ENCODE measurements around the gene KMT5C.
A peak's percentile ranks its signal among the peaks of the same experiment; 100 is the strongest.
"Not testable (repeated sequence)": the region's sequence is repeated elsewhere in the genome, so short reads cannot be mapped to it uniquely, and the experiment has no call there.

The KMT5C gene

GRCh38 chr19:55319785-55320184, 19.9 kb upstream of the KMT5C start:
- peak; percentile 32 for DNase-seq

- no peak for DNase-seq
These were observed 18.7 kb upstream of the KMT5C start for GRCh38 chr19:55320844-55321419.

GRCh38 chr19:55321466-55322137, 18.1 kb upstream of the KMT5C start:
- DNase-seq: no peak

- DNase-seq: no peak
These were observed 17.3 kb upstream of the KMT5C start for GRCh38 chr19:55322204-55322885.

- DNase-seq: no peak
These were observed 15.0 kb upstream of the KMT5C start for GRCh38 chr19:55324662-55325061.

GRCh38 chr19:55325172-55325571, 14.5 kb upstream of the KMT5C start, which contains the start of gene TMEM150B:
TSS of gene TMEM150B (minus strand) at chr19:55325341. CDS start at chr19:55321036, 4,305 bp downstream.
- no peak for DNase-seq

GRCh38 chr19:55328774-55329318, 10.8 kb upstream of the KMT5C start:
- DNase-seq: peak; percentile 36

- not testable (repeated sequence) for DNase-seq
These were observed 9.9 kb upstream of the KMT5C start for GRCh38 chr19:55329791-55330190.

- DNase-seq: no peak
These were observed 5.8 kb upstream of the KMT5C start for GRCh38 chr19:55333870-55334269.

- DNase-seq: no peak
These were observed 3.6 kb upstream of the KMT5C start for GRCh38 chr19:55336101-55336500.

GRCh38 chr19:55339889-55340783, 460 bp downstream of the KMT5C start:
- DNase-seq: no peak

GRCh38 chr19:55340784-55341147, 1.1 kb downstream of the KMT5C start:
- no peak for DNase-seq

- DNase-seq: peak; percentile 60
These were observed 1.5 kb downstream of the KMT5C start for GRCh38 chr19:55341171-55341588.

- no peak for DNase-seq
These were observed 2.2 kb downstream of the KMT5C start for GRCh38 chr19:55341595-55342531.

GRCh38 chr19:55344444-55344843, 4.8 kb downstream of the KMT5C start:
- DNase-seq: no peak

- DNase-seq: no peak
These were observed 5.6 kb downstream of the KMT5C start for GRCh38 chr19:55345101-55345817.

GRCh38 chr19:55345818-55346724, 6.4 kb downstream of the KMT5C start:
- DNase-seq: no peak

GRCh38 chr19:55346725-55347441, 7.2 kb downstream of the KMT5C start:
- no peak for DNase-seq

- DNase-seq: no peak
These were observed 7.8 kb downstream of the KMT5C start for GRCh38 chr19:55347442-55348009.
